Hepatocyte (in vitro differentiated cells): ENCODE data around the gene SYNJ2.

Source experiments
- EZH2 ChIP-seq: fragments of 200-600 bp; sonication (generic); IDR thresholded peaks from 2 replicates; pipeline ENCODE4 v1.6.1; 2016; ENCODE audit warnings: antibody characterized with exemption, mild to moderate bottlenecking, borderline replicate concordance
- EZH2phosphoT487 ChIP-seq: fragments of 200-600 bp; sonication (generic); IDR thresholded peaks from one replicate; pipeline ENCODE4 v1.6.1; 2018; ENCODE audit warnings: antibody characterized with exemption, mild to moderate bottlenecking, low read depth, moderate library complexity; ENCODE audit not compliant: unreplicated experiment, severe bottlenecking
- TF ChIP-seq, protein P1 (sequence below): fragments of 200-600 bp; sonication (generic); IDR thresholded peaks from 2 replicates; pipeline ENCODE4 v1.5.1; 2016; ENCODE audit warnings: antibody characterized with exemption, mild to moderate bottlenecking; ENCODE audit not compliant: poor library complexity

- TF ChIP-seq EZH2phosphoT487 (no peak), EZH2 (no peak)
- TF ChIP-seq, protein P1, sequence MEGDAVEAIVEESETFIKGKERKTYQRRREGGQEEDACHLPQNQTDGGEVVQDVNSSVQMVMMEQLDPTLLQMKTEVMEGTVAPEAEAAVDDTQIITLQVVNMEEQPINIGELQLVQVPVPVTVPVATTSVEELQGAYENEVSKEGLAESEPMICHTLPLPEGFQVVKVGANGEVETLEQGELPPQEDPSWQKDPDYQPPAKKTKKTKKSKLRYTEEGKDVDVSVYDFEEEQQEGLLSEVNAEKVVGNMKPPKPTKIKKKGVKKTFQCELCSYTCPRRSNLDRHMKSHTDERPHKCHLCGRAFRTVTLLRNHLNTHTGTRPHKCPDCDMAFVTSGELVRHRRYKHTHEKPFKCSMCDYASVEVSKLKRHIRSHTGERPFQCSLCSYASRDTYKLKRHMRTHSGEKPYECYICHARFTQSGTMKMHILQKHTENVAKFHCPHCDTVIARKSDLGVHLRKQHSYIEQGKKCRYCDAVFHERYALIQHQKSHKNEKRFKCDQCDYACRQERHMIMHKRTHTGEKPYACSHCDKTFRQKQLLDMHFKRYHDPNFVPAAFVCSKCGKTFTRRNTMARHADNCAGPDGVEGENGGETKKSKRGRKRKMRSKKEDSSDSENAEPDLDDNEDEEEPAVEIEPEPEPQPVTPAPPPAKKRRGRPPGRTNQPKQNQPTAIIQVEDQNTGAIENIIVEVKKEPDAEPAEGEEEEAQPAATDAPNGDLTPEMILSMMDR = no peak
These were observed 76.5 kb downstream of the SYNJ2 start for GRCh38 chr6:158058171-158058651.
